HCT116 (cell line): ENCODE measurements around the gene DDR2. TPM values are rescaled to one million over a fixed set of nuclear protein-coding genes. Genes with fewer than 3 reads are reported as not detected.

Experiments used
- ATAC-seq: fragments of 200-7000 bp; cut with Tn5 transposase; 2 replicates; pipeline ENCODE4 v1.9.1; 2020; ENCODE audit warnings: mild to moderate bottlenecking, moderate library complexity
- BruUV-seq: library from RNA; stranded (reverse); fragments of 400-500 nt; replicated peaks from 2 replicates; lab custom pipeline; 2021; lab: Mats Ljungman, UMichigan
- CTCF ChIA-PET: fragments of 300-600 bp; sonication (Branson Sonifier 250); formaldehyde crosslinking; loops from one replicate; lab custom pipeline; 2021; ENCODE audit warnings: antibody characterized with exemption; lab: Charles Lee
- POLR2A ChIA-PET: fragments of 300-600, 350-600 bp; sonication (Branson Sonifier 250); formaldehyde crosslinking; loops from one replicate; lab custom pipeline; 2021; ENCODE audit warnings: antibody characterized with exemption; lab: Charles Lee
- RAD21 ChIA-PET, 2 experiments: fragments of 300-600 bp; sonication (Branson Sonifier 250); formaldehyde crosslinking; loops; one replicate each; lab custom pipeline; 2023; ENCODE audit warnings: low total read pairs in 2 of 2; ENCODE audit not compliant: uncharacterized antibody in 2 of 2, unreplicated experiment in 2 of 2, low non-redundant PET in 1 of 2; lab: Charles Lee
- DNase-seq: peaks from one replicate; pipeline ENCODE4 v3.0.0-alpha.2; 2010; ENCODE audit warnings: low read depth, low spot score
- H2AFZ ChIP-seq: fragments of 200-600 bp; shearing (Covaris generic), sonication (generic); 2 replicates; pipeline ENCODE4 v1.6.1; 2017; ENCODE audit warnings: low read depth, mixed run types, mixed read lengths, antibody characterized with exemption, low read length; ENCODE audit not compliant: poor library complexity, severe bottlenecking
- H3K27ac ChIP-seq: 2 replicates; pipeline ENCODE4 v1.5.1; 2012; ENCODE audit warnings: low read depth, low read length
- H3K27me3 ChIP-seq: fragments of 200-600 bp; sonication (generic); 2 replicates; pipeline ENCODE4 v1.6.1; 2016; ENCODE audit warnings: mixed run types, low read length, mixed read lengths; ENCODE audit not compliant: insufficient read depth
- H3K36me3 ChIP-seq, 2 experiments: fragments of 200-500 bp in 1 of 2; fragments of 200-600 bp in 1 of 2; sonication (Bioruptor generic) in 1 of 2; sonication (generic) in 1 of 2; 2 replicates each; pipeline versions ENCODE4 v1.5.1 to v1.6.1; 2014 to 2016; ENCODE audit warnings: low read length in 2 of 2, inconsistent platforms in 1 of 2, mixed read lengths in 1 of 2, mixed run types in 1 of 2; ENCODE audit not compliant: insufficient read depth in 2 of 2, control insufficient read depth in 1 of 2
- H3K4me1 ChIP-seq, 2 experiments: fragments of 200-600 bp in 1 of 2; sonication (generic) in 1 of 2; 2 replicates each; pipeline versions ENCODE4 v1.5.1 to v1.6.1; 2012 to 2017; ENCODE audit warnings: low read length in 2 of 2, inconsistent platforms in 1 of 2, mild to moderate bottlenecking in 1 of 2, mixed read lengths in 1 of 2, mixed run types in 1 of 2, moderate library complexity in 1 of 2; ENCODE audit not compliant: insufficient read depth in 2 of 2, control insufficient read depth in 1 of 2
- H3K4me2 ChIP-seq: fragments of 200-600 bp; sonication (generic); 2 replicates; pipeline ENCODE4 v1.6.1; 2017; ENCODE audit warnings: mixed run types, low read length, mixed read lengths
- H3K4me3 ChIP-seq, 2 experiments: fragments of 200-600 bp in 1 of 2; sonication (generic) in 1 of 2; replicated peaks in 1 of 2; 2 replicates each; pipeline ENCODE4 v1.5.1; 2011 to 2016; ENCODE audit warnings: low read length in 2 of 2, control low read depth in 1 of 2, low read depth in 1 of 2, mild to moderate bottlenecking in 1 of 2, mixed read lengths in 1 of 2, mixed run types in 1 of 2
- H3K79me2 ChIP-seq: fragments of 200-600 bp; sonication (generic); 2 replicates; pipeline ENCODE4 v1.6.1; 2017; ENCODE audit warnings: mild to moderate bottlenecking, mixed run types, low read length, moderate library complexity, mixed read lengths; ENCODE audit not compliant: insufficient read depth
- H3K9ac ChIP-seq: fragments of 200-600 bp; sonication (generic); 2 replicates; pipeline ENCODE4 v1.6.1; 2016; ENCODE audit warnings: low read length, mixed read lengths
- H3K9me2 ChIP-seq: fragments of 200-600 bp; sonication (generic), shearing (Covaris generic); 2 replicates; pipeline ENCODE4 v1.6.1; 2017; ENCODE audit warnings: mixed run types, mild to moderate bottlenecking, moderate library complexity; ENCODE audit not compliant: insufficient read depth
- H3K9me3 ChIP-seq, 2 experiments: fragments of 200-500 bp in 1 of 2; fragments of 200-600 bp in 1 of 2; sonication (Bioruptor generic) in 1 of 2; sonication (generic) in 1 of 2; 2 replicates each; pipeline ENCODE4 v1.6.1; 2014 to 2017; ENCODE audit warnings: low read length in 2 of 2, mixed read lengths in 2 of 2, inconsistent platforms in 1 of 2, low read depth in 1 of 2, mild to moderate bottlenecking in 1 of 2, mixed run types in 1 of 2, moderate library complexity in 1 of 2; ENCODE audit not compliant: control insufficient read depth in 1 of 2, insufficient read depth in 1 of 2
- H4K20me1 ChIP-seq: fragments of 200-600 bp; sonication (generic), shearing (Covaris generic); 2 replicates; pipeline ENCODE4 v1.6.1; 2017; ENCODE audit warnings: mixed run types, mild to moderate bottlenecking, moderate library complexity; ENCODE audit not compliant: insufficient read depth
- ATF3 ChIP-seq: IDR thresholded peaks from 2 replicates; pipeline ENCODE4 v1.6.1; 2012
- CBX3 ChIP-seq: IDR thresholded peaks from 2 replicates; pipeline ENCODE4 v1.6.1; 2012; ENCODE audit warnings: low read depth
- CTCF ChIP-seq, 3 experiments: fragments of 200-600 bp in 1 of 3; sonication (generic) in 1 of 3; IDR thresholded peaks in 2 of 3; conservative IDR thresholded peaks in 1 of 3; 2 replicates each; pipeline ENCODE4 v1.5.1; 2012 to 2017; ENCODE audit warnings: low read depth in 2 of 3, low read length in 2 of 3, antibody characterized with exemption in 1 of 3, borderline replicate concordance in 1 of 3, control low read depth in 1 of 3, mild to moderate bottlenecking in 1 of 3, mixed read lengths in 1 of 3, mixed run types in 1 of 3, moderate library complexity in 1 of 3; ENCODE audit not compliant: insufficient read depth in 1 of 3
- EZH2phosphoT487 ChIP-seq: fragments of 200-600 bp; IDR thresholded peaks from 2 replicates; pipeline ENCODE4 v1.6.1; 2018; ENCODE audit warnings: antibody characterized with exemption, borderline replicate concordance
- FOSL1 ChIP-seq: IDR thresholded peaks from 2 replicates; pipeline ENCODE4 v1.6.1; 2012; ENCODE audit warnings: low read depth
- POLR2A ChIP-seq: IDR thresholded peaks from 2 replicates; pipeline ENCODE4 v1.7.0; 2011; ENCODE audit warnings: borderline replicate concordance; ENCODE audit not compliant: insufficient read depth, insufficient read length; ENCODE audit errors: extremely low read depth
- POLR2AphosphoS5 ChIP-seq: IDR thresholded peaks from 2 replicates; pipeline ENCODE4 v1.6.1; 2011; ENCODE audit warnings: mild to moderate bottlenecking, low read depth, low read length, moderate library complexity
- RAD21 ChIP-seq: IDR thresholded peaks from 2 replicates; pipeline ENCODE4 v1.6.1; 2012; ENCODE audit warnings: low read depth, mild to moderate bottlenecking
- SIN3A ChIP-seq: IDR thresholded peaks from 2 replicates; pipeline ENCODE4 v1.6.1; 2012; ENCODE audit warnings: low read depth
- SP1 ChIP-seq: IDR thresholded peaks from 2 replicates; pipeline ENCODE4 v1.6.1; 2012; ENCODE audit warnings: low read depth
- SRF ChIP-seq: IDR thresholded peaks from 2 replicates; pipeline ENCODE4 v1.6.1; 2012; ENCODE audit warnings: low read depth
- TCF7L2 ChIP-seq: IDR thresholded peaks from 2 replicates; pipeline ENCODE4 v1.7.0; 2011; ENCODE audit warnings: borderline replicate concordance, inconsistent platforms; ENCODE audit not compliant: insufficient read depth, insufficient read length; ENCODE audit errors: extremely low read depth
- YY1 ChIP-seq: IDR thresholded peaks from 2 replicates; pipeline ENCODE4 v1.6.1; 2011; ENCODE audit warnings: low read length, low read depth, moderate library complexity, mild to moderate bottlenecking; ENCODE audit not compliant: insufficient replicate concordance; ENCODE audit errors: extremely low read depth
- intact Hi-C: fragments of 100-400 bp; cut with micrococcal nuclease; formaldehyde crosslinking; loops from 2 replicates; pipeline ENCODE4 v1.10.0; 2022
- total RNA-seq: library from RNA; stranded (reverse); gene quantifications from one replicate; pipeline ENCODE4 v1.2.1, GENCODE V29; 2021; ENCODE audit not compliant: unreplicated experiment

The DDR2 gene
- total RNA-seq, 1 experiment from 2014 or later = 0.84 TPM

- ATAC-seq (no peak), DNase-seq (no peak)
- no TSS peak for BruUV-seq
- intact Hi-C loops = no loop called here
- no peaks in the 10 kb centered on the region for H3K9me2 ChIP-seq
- no peaks in the 10 kb centered on the region for H3K27me3 ChIP-seq
- no peaks in the 10 kb centered on the region for H3K79me2 ChIP-seq
- H4K20me1 ChIP-seq = no peaks in the 10 kb centered on the region
- H3K4me1 ChIP-seq = peaks cover 2 to 9% of the 10 kb centered on the region in 2 experiments
- ChIA-PET POLR2A (no interaction called here), RAD21 (no interaction called here), CTCF (no interaction called here)
- TF ChIP-seq SP1 (no peak), POLR2AphosphoS5 (no peak), SIN3A (no peak), POLR2A (no peak), TCF7L2 (no peak), ATF3 (no peak), FOSL1 (no peak), CTCF (IDR thresholded peaks at IDR 0.05 in 2 of 3, conservative IDR thresholded peaks at IDR 0.05 in 1 of 3; ENCODE audit: borderline replicate concordance in 1 of 3, insufficient read depth in 1 of 3, low read depth in 2 of 3, low read length in 2 of 3) (no peak), SRF (no peak), RAD21 (no peak), CBX3 (no peak), EZH2phosphoT487 (no peak), YY1 (no peak)
- no peak overlapping the region for H3K4me2 ChIP-seq
- no peaks in the 10 kb centered on the region for H3K36me3 ChIP-seq
- no peak overlapping the region for H3K4me3 ChIP-seq
- no peaks in the 10 kb centered on the region for H3K9me3 ChIP-seq
- no peak overlapping the region for H3K9ac ChIP-seq
- no peak overlapping the region for H2AFZ ChIP-seq
- H3K27ac ChIP-seq = no peak overlapping the region
Observed at GRCh38 chr1:162721471-162721870, 89.2 kb downstream of the DDR2 start.
